NB4 (cell line): ENCODE results near the gene KDM1B.
"Not testable (repeated sequence)": the region's sequence is repeated elsewhere in the genome, so short reads cannot be mapped to it uniquely, and the experiment has no call there.

Experiments used
- MYC ChIP-seq: IDR thresholded peaks from 2 replicates; pipeline ENCODE4 v1.6.1; 2011; ENCODE audit warnings: low read depth, low read length
- POLR2A ChIP-seq: IDR thresholded peaks from 2 replicates; pipeline ENCODE4 v1.6.1; 2011; ENCODE audit warnings: mild to moderate bottlenecking; ENCODE audit not compliant: insufficient read length; ENCODE audit errors: extremely low read depth
- TF ChIP-seq, protein P1 (sequence below): IDR thresholded peaks from one replicate; pipeline ENCODE4 v1.5.1; 2012; ENCODE audit warnings: low read depth, low read length
- TF ChIP-seq, protein P2 (sequence below): IDR thresholded peaks from 2 replicates; pipeline ENCODE4 v1.6.1; 2011; ENCODE audit warnings: low read depth, low read length

DNA sequence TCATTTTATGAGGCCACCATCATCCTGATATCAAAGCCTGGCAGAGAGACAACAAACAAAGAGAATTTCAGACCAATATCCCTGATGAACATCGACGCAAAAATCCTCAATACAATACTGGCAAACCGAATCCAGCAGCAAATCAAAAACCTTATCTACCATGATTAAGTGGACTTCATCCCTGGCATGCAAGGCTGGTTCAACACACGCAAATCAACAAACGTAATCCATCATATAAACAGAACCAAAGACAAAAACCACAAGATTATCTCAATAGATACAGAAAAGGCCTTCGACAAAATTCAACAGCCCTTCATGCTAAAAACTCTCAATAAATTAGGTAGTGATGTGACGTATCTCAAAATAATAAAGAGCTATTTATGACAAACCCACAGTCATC lies 76.6 kb downstream of the KDM1B start:
- TF ChIP-seq, protein P1, sequence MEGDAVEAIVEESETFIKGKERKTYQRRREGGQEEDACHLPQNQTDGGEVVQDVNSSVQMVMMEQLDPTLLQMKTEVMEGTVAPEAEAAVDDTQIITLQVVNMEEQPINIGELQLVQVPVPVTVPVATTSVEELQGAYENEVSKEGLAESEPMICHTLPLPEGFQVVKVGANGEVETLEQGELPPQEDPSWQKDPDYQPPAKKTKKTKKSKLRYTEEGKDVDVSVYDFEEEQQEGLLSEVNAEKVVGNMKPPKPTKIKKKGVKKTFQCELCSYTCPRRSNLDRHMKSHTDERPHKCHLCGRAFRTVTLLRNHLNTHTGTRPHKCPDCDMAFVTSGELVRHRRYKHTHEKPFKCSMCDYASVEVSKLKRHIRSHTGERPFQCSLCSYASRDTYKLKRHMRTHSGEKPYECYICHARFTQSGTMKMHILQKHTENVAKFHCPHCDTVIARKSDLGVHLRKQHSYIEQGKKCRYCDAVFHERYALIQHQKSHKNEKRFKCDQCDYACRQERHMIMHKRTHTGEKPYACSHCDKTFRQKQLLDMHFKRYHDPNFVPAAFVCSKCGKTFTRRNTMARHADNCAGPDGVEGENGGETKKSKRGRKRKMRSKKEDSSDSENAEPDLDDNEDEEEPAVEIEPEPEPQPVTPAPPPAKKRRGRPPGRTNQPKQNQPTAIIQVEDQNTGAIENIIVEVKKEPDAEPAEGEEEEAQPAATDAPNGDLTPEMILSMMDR = not testable (repeated sequence)
- not testable (repeated sequence) for TF ChIP-seq POLR2A, MYC
- TF ChIP-seq, protein P2, sequence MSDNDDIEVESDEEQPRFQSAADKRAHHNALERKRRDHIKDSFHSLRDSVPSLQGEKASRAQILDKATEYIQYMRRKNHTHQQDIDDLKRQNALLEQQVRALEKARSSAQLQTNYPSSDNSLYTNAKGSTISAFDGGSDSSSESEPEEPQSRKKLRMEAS = not testable (repeated sequence)
